GM10847 (cell line): Measurements from ENCODE around the gene DTD2.
A peak's percentile ranks its signal among the peaks of the same experiment; 100 is the strongest.

Source experiments
- POLR2A ChIP-seq: IDR thresholded peaks from 2 replicates; pipeline ENCODE4 v1.6.1; 2011; ENCODE audit not compliant: insufficient read length; ENCODE audit errors: extremely low read depth

Gene DTD2

GRCh38 chr14:31449971-31450610, 7.2 kb downstream of the DTD2 start:
- no peak for TF ChIP-seq POLR2A

- TF ChIP-seq POLR2A, result no peak
These were observed 8.2 kb downstream of the DTD2 start for GRCh38 chr14:31449136-31449535.

GRCh38 chr14:31445703-31446102, 11.6 kb downstream of the DTD2 start:
- no peak for TF ChIP-seq POLR2A

- TF ChIP-seq POLR2A, result no peak
These were observed 15.0 kb downstream of the DTD2 start for GRCh38 chr14:31442284-31442683.

GRCh38 chr14:31441273-31442111, 15.8 kb downstream of the DTD2 start:
- no peak for TF ChIP-seq POLR2A

- TF ChIP-seq POLR2A, result no peak
These were observed 17.0 kb downstream of the DTD2 start for GRCh38 chr14:31440280-31440679.

- TF ChIP-seq POLR2A, result no peak
These were observed 17.7 kb downstream of the DTD2 start for GRCh38 chr14:31439561-31439960.

GRCh38 chr14:31435276-31435675, 22.0 kb downstream of the DTD2 start:
- no peak for TF ChIP-seq POLR2A

- TF ChIP-seq POLR2A, result no peak
These were observed 26.6 kb downstream of the DTD2 start for GRCh38 chr14:31430634-31431264.

GRCh38 chr14:31429791-31430190, 27.5 kb downstream of the DTD2 start:
- no peak for TF ChIP-seq POLR2A

- no peak for TF ChIP-seq POLR2A
These were observed 29.3 kb downstream of the DTD2 start for GRCh38 chr14:31428011-31428410.

- no peak for TF ChIP-seq POLR2A
These were observed 30.6 kb downstream of the DTD2 start for GRCh38 chr14:31426663-31427062.

GRCh38 chr14:31425905-31426304, 31.4 kb downstream of the DTD2 start:
- no peak for TF ChIP-seq POLR2A

- no peak for TF ChIP-seq POLR2A
These were observed 36.1 kb downstream of the DTD2 start for GRCh38 chr14:31421200-31421599.

GRCh38 chr14:31420319-31421111, 36.8 kb downstream of the DTD2 start, which contains the start of gene HEATR5A:
TSS of gene HEATR5A (minus strand) at chr14:31420550. CDS start at chr14:31402975, 17,575 bp downstream.
- TF ChIP-seq POLR2A, result peak; percentile 98
